Type B pancreatic cell (in vitro differentiated cells): Measurements from ENCODE around the gene BLOC1S6. TPM values are rescaled to one million over a fixed set of nuclear protein-coding genes. Genes with fewer than 3 reads are reported as not detected.

Experiments used
- DNase-seq: peaks from one replicate; pipeline ENCODE4 v3.0.0; 2021; ENCODE audit warnings: mixed read lengths; ENCODE audit not compliant: unreplicated experiment; ENCODE audit errors: extremely low spot score
- H3K27ac Mint-ChIP-seq: 2 replicates; pipeline ENCODE4 v1.8.0; 2021; ENCODE audit warnings: mild to moderate bottlenecking, mixed read lengths
- H3K27me3 Mint-ChIP-seq: 2 replicates; pipeline ENCODE4 v1.8.0; 2021; ENCODE audit warnings: mixed read lengths
- H3K36me3 Mint-ChIP-seq: 2 replicates; pipeline ENCODE4 v1.8.0; 2021; ENCODE audit warnings: mixed read lengths
- H3K4me1 Mint-ChIP-seq: one replicate; pipeline ENCODE4 v1.8.0; 2021; ENCODE audit warnings: mixed read lengths; ENCODE audit not compliant: unreplicated experiment
- H3K4me3 Mint-ChIP-seq: 2 replicates; pipeline ENCODE4 v1.8.0; 2021; ENCODE audit warnings: mild to moderate bottlenecking, mixed read lengths
- H3K9me3 Mint-ChIP-seq: 2 replicates; pipeline ENCODE4 v1.8.0; 2021; ENCODE audit warnings: mixed read lengths
- total RNA-seq: library from RNA; stranded (reverse); gene quantifications from 2 replicates; pipeline ENCODE4 v1.2.1, GENCODE V29; 2021; ENCODE audit warnings: low replicate concordance
- TF ChIP-seq, protein P1 (sequence below): fragments of 200-600 bp; sonication (generic); conservative IDR thresholded peaks from 2 replicates; pipeline ENCODE4 v1.5.0; 2021; ENCODE audit warnings: antibody characterized with exemption, mild to moderate bottlenecking

Gene BLOC1S6
- total RNA-seq, 1 donor from 2014 or later: 46.7 TPM

- H3K27ac Mint-ChIP-seq: no peak overlapping the region
- H3K4me3 Mint-ChIP-seq: no peak overlapping the region
- no peaks in the 10 kb centered on the region for H3K36me3 Mint-ChIP-seq
- H3K9me3 Mint-ChIP-seq: no peaks in the 10 kb centered on the region
- no peaks in the 10 kb centered on the region for H3K4me1 Mint-ChIP-seq
- TF ChIP-seq, protein P1, sequence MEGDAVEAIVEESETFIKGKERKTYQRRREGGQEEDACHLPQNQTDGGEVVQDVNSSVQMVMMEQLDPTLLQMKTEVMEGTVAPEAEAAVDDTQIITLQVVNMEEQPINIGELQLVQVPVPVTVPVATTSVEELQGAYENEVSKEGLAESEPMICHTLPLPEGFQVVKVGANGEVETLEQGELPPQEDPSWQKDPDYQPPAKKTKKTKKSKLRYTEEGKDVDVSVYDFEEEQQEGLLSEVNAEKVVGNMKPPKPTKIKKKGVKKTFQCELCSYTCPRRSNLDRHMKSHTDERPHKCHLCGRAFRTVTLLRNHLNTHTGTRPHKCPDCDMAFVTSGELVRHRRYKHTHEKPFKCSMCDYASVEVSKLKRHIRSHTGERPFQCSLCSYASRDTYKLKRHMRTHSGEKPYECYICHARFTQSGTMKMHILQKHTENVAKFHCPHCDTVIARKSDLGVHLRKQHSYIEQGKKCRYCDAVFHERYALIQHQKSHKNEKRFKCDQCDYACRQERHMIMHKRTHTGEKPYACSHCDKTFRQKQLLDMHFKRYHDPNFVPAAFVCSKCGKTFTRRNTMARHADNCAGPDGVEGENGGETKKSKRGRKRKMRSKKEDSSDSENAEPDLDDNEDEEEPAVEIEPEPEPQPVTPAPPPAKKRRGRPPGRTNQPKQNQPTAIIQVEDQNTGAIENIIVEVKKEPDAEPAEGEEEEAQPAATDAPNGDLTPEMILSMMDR: no peak
- no peak for DNase-seq
- peaks cover 27% of the 10 kb centered on the region for H3K27me3 Mint-ChIP-seq
Observed at GRCh38 chr15:45555934-45556608, 31.1 kb upstream of the BLOC1S6 start.

- H3K9me3 Mint-ChIP-seq: no peaks in the 10 kb centered on the region
- no peak overlapping the region for H3K4me3 Mint-ChIP-seq
- no peaks in the 10 kb centered on the region for H3K4me1 Mint-ChIP-seq
- no peaks in the 10 kb centered on the region for H3K36me3 Mint-ChIP-seq
- H3K27ac Mint-ChIP-seq: no peak overlapping the region
- peaks cover 6% of the 10 kb centered on the region for H3K27me3 Mint-ChIP-seq
- TF ChIP-seq, protein P1: no peak
- DNase-seq: no peak
Observed at GRCh38 chr15:45572617-45573016, 14.6 kb upstream of the BLOC1S6 start.

DNA sequence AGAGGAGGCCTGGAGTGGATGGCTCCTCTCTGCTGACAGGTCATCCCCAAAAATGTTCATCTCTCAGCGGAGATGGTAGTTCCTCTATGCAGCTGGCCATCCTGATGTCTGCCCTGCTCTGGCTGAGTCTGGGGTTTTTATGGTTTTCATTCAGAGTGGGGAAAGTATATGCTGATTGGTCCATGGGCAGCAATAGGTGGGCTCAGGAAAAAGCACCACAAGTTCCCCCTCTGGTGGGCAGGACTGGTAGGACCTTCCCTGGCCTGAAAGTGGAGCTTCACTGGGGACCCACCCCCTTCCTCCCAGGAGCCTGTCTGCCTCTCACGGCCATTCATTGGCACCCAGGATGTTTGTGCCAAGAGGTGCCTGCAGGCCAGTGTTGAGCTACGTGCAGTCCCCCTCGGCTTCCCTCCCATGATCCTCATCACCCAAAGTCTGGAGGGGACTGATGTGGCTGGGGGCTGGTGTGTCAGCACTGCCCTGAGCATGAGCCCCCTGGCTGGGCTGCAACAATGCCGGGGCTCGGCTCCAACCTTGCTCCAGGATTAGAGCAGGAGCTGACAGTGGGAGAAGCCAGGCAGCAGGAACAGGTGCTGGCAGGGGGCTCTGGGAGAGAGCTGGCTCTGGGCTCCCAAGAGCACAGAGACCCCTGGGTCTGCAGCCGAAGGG, 13.1 kb upstream of the BLOC1S6 start:
- peaks cover 6% of the 10 kb centered on the region for H3K27me3 Mint-ChIP-seq
- peak; percentile 68 for DNase-seq
- TF ChIP-seq, protein P1: peak; percentile 75

DNA sequence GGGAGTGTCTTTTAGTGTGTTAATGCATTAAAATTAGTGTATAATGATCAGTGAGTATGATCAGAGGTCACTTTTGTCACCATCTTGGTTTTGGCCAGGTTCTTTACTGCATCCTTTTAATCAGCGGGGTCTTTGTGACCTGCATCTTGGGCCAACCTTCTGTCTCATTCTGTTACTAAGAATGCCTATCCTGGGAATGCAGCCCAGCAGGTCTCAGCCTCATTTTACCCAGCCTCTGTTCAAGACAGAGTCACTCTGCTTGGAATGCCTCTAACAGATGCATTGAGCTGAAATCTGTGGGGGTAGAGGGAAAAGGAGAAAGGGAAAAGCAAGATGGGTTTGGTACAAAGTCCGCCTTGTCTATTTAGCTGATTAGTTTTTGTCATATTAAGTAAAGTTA, 5.3 kb upstream of the BLOC1S6 start:
- no peaks in the 10 kb centered on the region for H3K36me3 Mint-ChIP-seq
- H3K9me3 Mint-ChIP-seq: no peaks in the 10 kb centered on the region
- TF ChIP-seq, protein P1: no peak
- no peaks in the 10 kb centered on the region for H3K27me3 Mint-ChIP-seq
- no peak overlapping the region for H3K27ac Mint-ChIP-seq
- DNase-seq: no peak
- H3K4me3 Mint-ChIP-seq: peak overlapping the region; percentile 17
- H3K4me1 Mint-ChIP-seq: peaks cover 6% of the 10 kb centered on the region

More for the DNA sequence above, 13.1 kb upstream of the BLOC1S6 start:
- no peak overlapping the region for H3K27ac Mint-ChIP-seq
- no peaks in the 10 kb centered on the region for H3K9me3 Mint-ChIP-seq
- H3K4me1 Mint-ChIP-seq: no peaks in the 10 kb centered on the region
- H3K36me3 Mint-ChIP-seq: no peaks in the 10 kb centered on the region
- H3K4me3 Mint-ChIP-seq: no peak overlapping the region

DNA sequence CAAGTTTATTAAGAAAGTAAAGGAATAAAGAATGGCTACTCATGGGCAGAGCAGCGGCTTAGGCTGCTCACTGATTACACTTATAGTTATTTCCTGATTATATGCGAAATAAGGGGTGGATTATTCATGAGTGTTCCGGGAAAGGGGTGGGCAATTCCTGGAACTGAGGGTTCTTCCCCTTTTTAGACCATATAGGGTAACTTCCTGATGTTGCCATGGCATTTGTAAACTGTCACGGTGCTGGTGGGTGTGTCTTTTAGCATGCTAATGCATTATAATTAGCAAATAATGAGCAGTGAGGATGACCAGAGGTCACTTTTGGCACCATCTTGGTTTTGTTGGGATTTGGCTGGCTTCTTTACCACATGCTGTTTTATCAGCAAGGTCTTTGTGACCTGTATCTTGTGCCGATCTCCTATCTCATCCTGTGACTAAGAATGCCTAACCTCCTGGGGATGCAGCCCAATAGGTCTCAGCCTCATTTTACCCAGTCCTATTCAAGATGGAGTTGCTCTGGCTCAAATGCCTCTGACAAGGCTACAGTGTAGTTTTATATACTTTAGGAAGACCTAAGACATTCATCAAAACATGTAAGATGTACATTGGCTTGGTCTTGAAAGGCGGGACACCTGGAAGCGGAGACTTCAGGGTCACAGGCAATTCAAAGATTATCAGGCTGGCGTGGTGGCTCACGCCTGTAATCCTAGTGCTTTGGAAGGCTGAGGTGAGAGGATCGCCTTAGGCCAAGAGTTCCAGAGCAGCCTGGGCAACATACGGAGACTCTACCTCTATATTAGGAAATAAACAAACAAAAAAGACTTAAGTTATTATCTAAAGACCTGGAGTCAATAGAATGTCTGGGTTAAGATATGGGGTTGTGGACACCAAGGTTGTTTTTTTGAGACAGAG, 3.2 kb upstream of the BLOC1S6 start:
- Mint-ChIP-seq H3K9me3 (no peaks in the 10 kb centered on the region), H3K27ac (peak overlapping the region; percentile 32), H3K27me3 (no peaks in the 10 kb centered on the region), H3K4me3 (no peak overlapping the region), H3K4me1 (peaks cover 12% of the 10 kb centered on the region), H3K36me3 (no peaks in the 10 kb centered on the region)
- DNase-seq: no peak
- TF ChIP-seq, protein P1: no peak
